ENCODE data around the gene LPIN2.

DNA sequence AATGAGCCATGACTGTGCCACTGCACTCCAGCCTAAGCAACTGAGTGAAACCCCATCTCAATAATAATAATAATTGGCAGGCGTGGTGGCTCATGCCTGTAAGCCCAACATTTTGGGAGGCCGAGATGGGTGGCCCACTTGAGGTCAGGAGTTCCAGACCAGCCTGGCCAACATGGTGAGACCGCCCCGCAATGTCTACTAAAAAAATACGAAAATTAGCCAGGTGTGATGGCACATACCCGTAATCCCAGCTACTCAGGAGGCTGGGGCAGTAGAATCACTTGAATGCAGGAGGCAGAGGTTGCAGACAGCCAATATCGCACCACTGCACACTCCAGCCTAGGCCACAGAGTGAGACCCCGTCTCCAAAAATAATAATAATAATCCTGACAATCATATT lies 27.9 kb upstream of the LPIN2 start:
- TF ChIP-seq, protein P1, sequence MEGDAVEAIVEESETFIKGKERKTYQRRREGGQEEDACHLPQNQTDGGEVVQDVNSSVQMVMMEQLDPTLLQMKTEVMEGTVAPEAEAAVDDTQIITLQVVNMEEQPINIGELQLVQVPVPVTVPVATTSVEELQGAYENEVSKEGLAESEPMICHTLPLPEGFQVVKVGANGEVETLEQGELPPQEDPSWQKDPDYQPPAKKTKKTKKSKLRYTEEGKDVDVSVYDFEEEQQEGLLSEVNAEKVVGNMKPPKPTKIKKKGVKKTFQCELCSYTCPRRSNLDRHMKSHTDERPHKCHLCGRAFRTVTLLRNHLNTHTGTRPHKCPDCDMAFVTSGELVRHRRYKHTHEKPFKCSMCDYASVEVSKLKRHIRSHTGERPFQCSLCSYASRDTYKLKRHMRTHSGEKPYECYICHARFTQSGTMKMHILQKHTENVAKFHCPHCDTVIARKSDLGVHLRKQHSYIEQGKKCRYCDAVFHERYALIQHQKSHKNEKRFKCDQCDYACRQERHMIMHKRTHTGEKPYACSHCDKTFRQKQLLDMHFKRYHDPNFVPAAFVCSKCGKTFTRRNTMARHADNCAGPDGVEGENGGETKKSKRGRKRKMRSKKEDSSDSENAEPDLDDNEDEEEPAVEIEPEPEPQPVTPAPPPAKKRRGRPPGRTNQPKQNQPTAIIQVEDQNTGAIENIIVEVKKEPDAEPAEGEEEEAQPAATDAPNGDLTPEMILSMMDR (IDR thresholded peaks at IDR 0.05), result no peak
- TF ChIP-seq POLR2A (IDR thresholded peaks at IDR 0.05) (no peak), POLR2AphosphoS5 (IDR thresholded peaks at IDR 0.05) (no peak), EP300 (IDR thresholded peaks at IDR 0.05) (no peak)

Data from gastroesophageal sphincter (tissue), 3 donors.